GM23248 (cell line): Measurements from ENCODE around the gene CSNK2A1.

Experiments used
- EZH2 ChIP-seq: fragments of 200-600 bp; sonication (generic); IDR thresholded peaks from 2 replicates; pipeline ENCODE4 v1.6.1; 2018; ENCODE audit warnings: antibody characterized with exemption, mild to moderate bottlenecking; ENCODE audit not compliant: insufficient read depth, poor library complexity, severe bottlenecking
- EZH2phosphoT487 ChIP-seq: fragments of 200-600 bp; sonication (generic); IDR thresholded peaks from 2 replicates; pipeline ENCODE4 v1.6.1; 2018; ENCODE audit warnings: antibody characterized with exemption, moderate library complexity, mild to moderate bottlenecking, low read depth; ENCODE audit not compliant: insufficient read depth

DNA sequence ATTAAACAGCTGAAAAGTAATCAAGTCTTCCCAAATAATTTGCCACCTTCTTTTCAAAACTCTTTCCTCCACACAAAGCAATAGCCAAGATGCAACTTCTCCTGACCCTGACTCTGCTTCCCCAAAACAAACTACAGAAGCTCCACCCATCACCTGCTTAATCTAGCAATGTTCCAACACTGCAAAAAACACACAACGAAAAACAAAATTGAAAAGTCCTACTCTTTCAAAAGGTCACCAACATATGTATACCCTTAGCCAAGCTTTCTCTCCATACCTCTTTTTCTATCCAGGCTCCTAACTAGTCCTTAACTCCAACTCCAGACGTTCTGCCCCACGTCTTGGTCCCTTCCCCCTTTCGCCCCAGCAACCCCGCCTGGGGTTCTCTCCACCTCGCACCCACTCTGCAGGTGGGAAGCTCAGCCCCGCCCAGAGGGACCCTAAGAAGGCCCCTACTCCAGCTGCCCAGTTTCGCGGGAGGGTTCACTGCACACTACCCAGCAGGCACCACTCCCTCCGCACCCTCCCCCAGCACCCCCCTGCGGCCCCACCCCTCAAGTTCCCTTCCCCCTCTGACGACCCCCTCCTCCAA is 717 bp downstream of the CSNK2A1 start:
- TF ChIP-seq EZH2 (no peak), EZH2phosphoT487 (no peak)
